ENCODE results near the gene CPM. TPM values are rescaled to one million over a fixed set of nuclear protein-coding genes. Genes with fewer than 3 reads are reported as not detected.

The CPM gene
- total and polyA plus RNA-seq, 9 donors: 21.3 to 64.6 (median 37.9) TPM

DNA sequence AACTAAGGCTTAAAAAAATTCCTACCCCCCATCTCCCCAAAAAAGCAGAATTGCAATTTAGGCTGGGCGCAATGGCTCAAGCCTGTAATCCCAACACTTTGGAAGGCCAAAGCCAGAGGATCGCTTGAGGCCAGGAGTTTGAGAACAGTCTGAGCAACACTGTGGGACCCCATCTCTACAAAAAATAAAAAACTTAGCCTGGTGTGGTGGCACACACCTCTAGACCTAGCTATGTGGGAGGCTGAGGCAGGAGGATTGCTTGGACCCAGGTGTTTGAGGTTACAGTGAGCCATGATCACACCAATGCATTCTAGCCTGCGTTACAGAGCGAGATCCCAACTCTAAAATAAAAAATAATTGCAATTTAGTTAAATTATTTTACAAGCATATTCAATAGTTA, 54.1 kb downstream of the CPM start:
- Histone ChIP-seq H3K4me3 (no peak overlapping the region), H3K36me3 (no peaks in the 10 kb centered on the region), H3K27ac (no peak overlapping the region), H3K9me3 (no peaks in the 10 kb centered on the region), H3K27me3 (no peaks in the 10 kb centered on the region), H3K4me1 (ENCODE audit: insufficient read depth) (no peaks in the 10 kb centered on the region)
- no peak for TF ChIP-seq CTCF (IDR thresholded peaks at IDR 0.05)
- TF ChIP-seq POLR2A (IDR thresholded peaks at IDR 0.05): no peak
- no peak for TF ChIP-seq EP300 (IDR thresholded peaks at IDR 0.05)
- WGBS, 3 donors: 98 to 99% (median 99%) methylated on average over 4 of the region's 4 CpGs
- intact Hi-C loops (cut with DNase I): no loop called here
- no peak for DNase-seq

DNA sequence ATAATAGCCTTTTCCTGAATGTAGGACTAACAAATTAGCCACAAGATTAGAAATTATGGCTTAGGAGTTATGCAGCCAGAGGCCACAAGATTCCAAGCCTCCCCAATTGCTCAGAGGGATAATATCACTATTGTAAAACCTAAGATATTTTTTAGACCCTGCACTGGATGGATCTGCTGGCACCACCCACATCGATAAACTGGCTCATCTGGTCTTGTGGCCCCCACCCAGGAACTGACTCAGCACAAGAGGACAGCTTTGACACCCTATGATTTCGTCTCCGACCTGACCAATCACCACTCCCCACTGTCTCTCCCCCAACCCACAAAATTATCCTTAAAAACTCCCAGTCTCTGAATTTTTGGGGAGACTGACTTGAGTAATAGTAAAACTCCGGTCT, 54.7 kb downstream of the CPM start:
- H3K27me3 ChIP-seq: no peaks in the 10 kb centered on the region
- no peak overlapping the region for H3K27ac ChIP-seq
- WGBS, 3 donors: 95 to 96% (median 96%) methylated on average over 4 of the region's 4 CpGs
- TF ChIP-seq EP300 (IDR thresholded peaks at IDR 0.05): no peak
- no peak for TF ChIP-seq POLR2A (IDR thresholded peaks at IDR 0.05)
- TF ChIP-seq CTCF (IDR thresholded peaks at IDR 0.05): no peak
- H3K4me3 ChIP-seq: no peak overlapping the region
- no peaks in the 10 kb centered on the region for H3K36me3 ChIP-seq
- H3K4me1 ChIP-seq (ENCODE audit: insufficient read depth): no peaks in the 10 kb centered on the region
- intact Hi-C loops (cut with DNase I): no loop called here
- no peaks in the 10 kb centered on the region for H3K9me3 ChIP-seq
- no peak for DNase-seq

GRCh38 chr12:68877583-68877982, 55.4 kb downstream of the CPM start:
- Histone ChIP-seq H3K27ac (no peak overlapping the region), H3K27me3 (no peaks in the 10 kb centered on the region), H3K4me1 (ENCODE audit: insufficient read depth) (no peaks in the 10 kb centered on the region), H3K4me3 (no peak overlapping the region), H3K36me3 (no peaks in the 10 kb centered on the region), H3K9me3 (no peaks in the 10 kb centered on the region)
- intact Hi-C loops (cut with DNase I): no loop called here
- DNase-seq: no peak
- TF ChIP-seq CTCF (IDR thresholded peaks at IDR 0.05) (no peak), POLR2A (IDR thresholded peaks at IDR 0.05) (no peak), EP300 (IDR thresholded peaks at IDR 0.05) (no peak)
- 95 to 98% (median 97%) methylated on average over 4 of the region's 4 CpGs for WGBS, 3 donors

GRCh38 chr12:68876461-68876860, 56.5 kb downstream of the CPM start:
- H3K27me3 ChIP-seq: no peaks in the 10 kb centered on the region
- no peaks in the 10 kb centered on the region for H3K4me1 ChIP-seq (ENCODE audit: insufficient read depth)
- intact Hi-C loops (cut with DNase I): no loop called here
- no peak overlapping the region for H3K4me3 ChIP-seq
- no peak for DNase-seq
- WGBS, 3 donors: 13 to 20% (median 16%) methylated on average over 4 of the region's 4 CpGs
- H3K27ac ChIP-seq: peak overlapping the region in 1 of 2 donors; percentile 0
- no peaks in the 10 kb centered on the region for H3K36me3 ChIP-seq
- H3K9me3 ChIP-seq: no peaks in the 10 kb centered on the region
- no peak for TF ChIP-seq CTCF (IDR thresholded peaks at IDR 0.05)
- no peak for TF ChIP-seq EP300 (IDR thresholded peaks at IDR 0.05)
- TF ChIP-seq POLR2A (IDR thresholded peaks at IDR 0.05): no peak

DNA sequence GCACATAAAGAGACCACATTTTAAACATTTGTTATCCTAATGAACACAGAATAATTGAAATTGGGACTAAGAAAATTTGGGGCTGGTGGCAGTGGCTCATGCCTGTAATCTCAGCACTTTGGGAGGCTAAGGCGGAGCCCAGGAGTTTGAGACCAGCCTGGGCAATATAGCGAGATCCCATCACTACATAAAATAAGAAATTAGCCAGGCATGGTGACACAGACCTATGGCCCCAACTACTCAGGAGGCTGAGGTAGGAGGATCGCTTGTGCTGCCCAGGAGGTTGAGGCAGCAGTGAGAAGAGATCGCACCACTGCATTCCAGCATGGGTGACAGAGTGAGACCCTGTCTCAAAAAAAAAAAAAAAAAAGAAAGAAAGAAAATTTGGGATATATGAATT, 59.7 kb downstream of the CPM start:
- Histone ChIP-seq H3K9me3 (no peaks in the 10 kb centered on the region), H3K4me1 (ENCODE audit: insufficient read depth) (no peaks in the 10 kb centered on the region), H3K27ac (no peak overlapping the region), H3K4me3 (no peak overlapping the region), H3K36me3 (no peaks in the 10 kb centered on the region), H3K27me3 (no peaks in the 10 kb centered on the region)
- intact Hi-C loops (cut with DNase I): no loop called here
- DNase-seq: no peak
- TF ChIP-seq POLR2A (IDR thresholded peaks at IDR 0.05) (no peak), EP300 (IDR thresholded peaks at IDR 0.05) (no peak), CTCF (IDR thresholded peaks at IDR 0.05) (no peak)
- 97 to 98% (median 98%) methylated on average over 4 of the region's 4 CpGs for WGBS, 3 donors
